OCI-LY3 (cell line): ENCODE results near the gene PHLDB3.

Experiments
- H2AFZ ChIP-seq: fragments of 200-600, 300-600 bp; shearing (Covaris generic); 2 replicates; pipeline ENCODE4 v1.6.0; 2014; ENCODE audit warnings: antibody characterized with exemption, low read depth, low read length
- H3K27ac ChIP-seq: fragments of 200-600, 300-600 bp; sonication (generic); 2 replicates; pipeline ENCODE4 v1.5.1; 2014; ENCODE audit warnings: mild to moderate bottlenecking, low read length, moderate library complexity, mixed read lengths
- H3K27me3 ChIP-seq: fragments of 200-600, 300-600 bp; sonication (generic); 2 replicates; pipeline ENCODE4 v1.6.1; 2014; ENCODE audit warnings: low read depth, low read length, mixed read lengths
- H3K36me3 ChIP-seq: fragments of 200-600, 300-600 bp; sonication (generic); replicated peaks from 2 replicates; pipeline ENCODE3; 2014; ENCODE audit warnings: low read depth, low read length, mixed read lengths
- H3K4me1 ChIP-seq: fragments of 300-600, 200-600 bp; sonication (generic); 2 replicates; pipeline ENCODE4 v1.6.1; 2014; ENCODE audit warnings: low read length, mixed read lengths
- H3K4me2 ChIP-seq: fragments of 200-600, 300-600 bp; sonication (generic); 2 replicates; pipeline ENCODE4 v1.6.1; 2014; ENCODE audit warnings: low read length, mixed read lengths
- H3K4me3 ChIP-seq: fragments of 300-600, 200-600 bp; sonication (generic); 2 replicates; pipeline ENCODE4 v1.5.1; 2014; ENCODE audit warnings: antibody characterized with exemption, mild to moderate bottlenecking, low read length, moderate library complexity
- H3K79me2 ChIP-seq: fragments of 300-600, 200-600 bp; shearing (Covaris generic); 2 replicates; pipeline ENCODE4 v1.6.1; 2014; ENCODE audit warnings: mild to moderate bottlenecking, low read length, mixed read lengths
- H3K9ac ChIP-seq: fragments of 300-600, 200-600 bp; shearing (Covaris generic); 2 replicates; pipeline ENCODE4 v1.6.0; 2014; ENCODE audit warnings: mild to moderate bottlenecking, low read length, moderate library complexity
- H3K9me3 ChIP-seq: fragments of 200-600, 300-600 bp; shearing (Covaris generic); 2 replicates; pipeline ENCODE4 v1.6.1; 2014; ENCODE audit warnings: low read length, mixed read lengths; ENCODE audit not compliant: insufficient read depth
- H4K20me1 ChIP-seq: fragments of 200-600, 300-600 bp; sonication (generic); 2 replicates; pipeline ENCODE4 v1.6.1; 2016; ENCODE audit warnings: low read length, mixed read lengths; ENCODE audit not compliant: insufficient read depth
- CTCF ChIP-seq: fragments of 200-600, 300-600 bp; sonication (generic); IDR thresholded peaks from 2 replicates; pipeline ENCODE4 v1.5.1; 2014; ENCODE audit warnings: antibody characterized with exemption, low read length, low read depth
- EZH2phosphoT487 ChIP-seq: fragments of 200-600 bp; shearing (Covaris generic); IDR thresholded peaks from 2 replicates; pipeline ENCODE4 v1.6.1; 2018; ENCODE audit warnings: antibody characterized with exemption, mixed run types, low read depth

The PHLDB3 gene

GRCh38 chr19:43433689-43434088, 70.9 kb downstream of the PHLDB3 start:
- H2AFZ ChIP-seq: no peak overlapping the region
- no peaks in the 10 kb centered on the region for H3K36me3 ChIP-seq
- no peak overlapping the region for H3K4me2 ChIP-seq
- peaks cover 14% of the 10 kb centered on the region for H3K27me3 ChIP-seq
- H3K9me3 ChIP-seq: no peaks in the 10 kb centered on the region
- no peaks in the 10 kb centered on the region for H3K4me1 ChIP-seq
- no peak overlapping the region for H3K9ac ChIP-seq
- no peaks in the 10 kb centered on the region for H3K79me2 ChIP-seq
- H3K27ac ChIP-seq: no peak overlapping the region
- TF ChIP-seq EZH2phosphoT487: no peak
- H4K20me1 ChIP-seq: no peaks in the 10 kb centered on the region
- H3K4me3 ChIP-seq: no peak overlapping the region

- Histone ChIP-seq H3K36me3 (no peaks in the 10 kb centered on the region), H2AFZ (no peak overlapping the region), H3K27me3 (peaks cover 14% of the 10 kb centered on the region), H3K4me2 (no peak overlapping the region), H4K20me1 (no peaks in the 10 kb centered on the region), H3K27ac (no peak overlapping the region), H3K79me2 (no peaks in the 10 kb centered on the region), H3K4me1 (no peaks in the 10 kb centered on the region), H3K9ac (no peak overlapping the region), H3K9me3 (no peaks in the 10 kb centered on the region), H3K4me3 (no peak overlapping the region)
- TF ChIP-seq CTCF (no peak), EZH2phosphoT487 (no peak)
Measured at GRCh38 chr19:43433358-43433673, 71.2 kb downstream of the PHLDB3 start.

GRCh38 chr19:43430976-43431375, 73.6 kb downstream of the PHLDB3 start:
- H3K9me3 ChIP-seq: no peaks in the 10 kb centered on the region
- no peak for TF ChIP-seq CTCF
- TF ChIP-seq EZH2phosphoT487: no peak
- H3K9ac ChIP-seq: no peak overlapping the region
- H3K79me2 ChIP-seq: no peaks in the 10 kb centered on the region
- no peak overlapping the region for H3K4me2 ChIP-seq
- peaks cover 10% of the 10 kb centered on the region; the same call in 1 of the 2 replicates for H3K27me3 ChIP-seq
- no peak overlapping the region for H3K4me3 ChIP-seq
- H3K36me3 ChIP-seq: no peaks in the 10 kb centered on the region
- no peak overlapping the region for H3K27ac ChIP-seq
- no peaks in the 10 kb centered on the region for H4K20me1 ChIP-seq
- no peaks in the 10 kb centered on the region for H3K4me1 ChIP-seq
- H2AFZ ChIP-seq: no peak overlapping the region

GRCh38 chr19:43430142-43430710, 74.3 kb downstream of the PHLDB3 start:
- no peak overlapping the region for H2AFZ ChIP-seq
- TF ChIP-seq CTCF (peak; percentile 31; the same call in 1 of the 2 replicates), EZH2phosphoT487 (no peak)
- no peak overlapping the region for H3K27ac ChIP-seq
- H3K79me2 ChIP-seq: no peaks in the 10 kb centered on the region
- H3K9ac ChIP-seq: no peak overlapping the region
- no peak overlapping the region for H3K4me3 ChIP-seq
- no peaks in the 10 kb centered on the region for H4K20me1 ChIP-seq
- no peaks in the 10 kb centered on the region for H3K9me3 ChIP-seq
- no peaks in the 10 kb centered on the region for H3K4me1 ChIP-seq
- H3K4me2 ChIP-seq: no peak overlapping the region
- H3K27me3 ChIP-seq: peaks cover 8% of the 10 kb centered on the region; the same call in 1 of the 2 replicates
- H3K36me3 ChIP-seq: no peaks in the 10 kb centered on the region
